Liver (tissue), 9 donors: Measurements from ENCODE around the gene CDC26. TPM values are rescaled to one million over a fixed set of nuclear protein-coding genes. Genes with fewer than 3 reads are reported as not detected.
A peak's percentile ranks its signal among the peaks of the same experiment; 100 is the strongest.

ENCODE experiments used
- DNase-seq: peaks from one replicate; pipeline ENCODE4 v3.0.0-alpha.2; 2017; ENCODE audit warnings: low spot score
- H3K27ac ChIP-seq, 2 donors: one replicate each; pipeline ENCODE4 v1.7.0; 2013; ENCODE audit warnings: inconsistent platforms in 2 of 2, low read length in 2 of 2, control low read depth in 1 of 2, low read depth in 1 of 2, mild to moderate bottlenecking in 1 of 2
- H3K27me3 ChIP-seq, 4 donors: one replicate each; pipeline versions ENCODE4 v1.6.1 to v1.7.0; 2013; ENCODE audit warnings: low read length in 3 of 4, inconsistent platforms in 1 of 4, mild to moderate bottlenecking in 1 of 4, moderate library complexity in 1 of 4; ENCODE audit not compliant: control insufficient read depth in 4 of 4, insufficient read depth in 4 of 4
- H3K36me3 ChIP-seq, 4 donors: one replicate each; pipeline versions ENCODE4 v1.6.1 to v1.7.0; 2013; ENCODE audit warnings: low read length in 3 of 4, mild to moderate bottlenecking in 3 of 4, low read depth in 1 of 4, moderate library complexity in 1 of 4; ENCODE audit not compliant: control insufficient read depth in 4 of 4, insufficient read depth in 3 of 4
- H3K4me1 ChIP-seq, 4 donors: one replicate each; pipeline versions ENCODE4 v1.6.1 to v1.7.0; 2013; ENCODE audit warnings: low read length in 3 of 4, mild to moderate bottlenecking in 3 of 4, moderate library complexity in 1 of 4; ENCODE audit not compliant: control insufficient read depth in 4 of 4, insufficient read depth in 4 of 4
- H3K4me3 ChIP-seq, 3 donors: one replicate each; pipeline versions ENCODE4 v1.6.1 to v1.7.0; 2013; ENCODE audit warnings: low read length in 3 of 3, control low read depth in 1 of 3, low read depth in 1 of 3, mild to moderate bottlenecking in 1 of 3
- H3K9ac ChIP-seq, 2 donors: one replicate each; pipeline ENCODE4 v1.7.0; 2013; ENCODE audit warnings: low read length in 2 of 2, mild to moderate bottlenecking in 2 of 2, moderate library complexity in 2 of 2, control low read depth in 1 of 2, low read depth in 1 of 2
- H3K9me3 ChIP-seq, 4 donors: one replicate each; pipeline versions ENCODE4 v1.6.1 to v1.7.0; 2013; ENCODE audit warnings: low read length in 3 of 4; ENCODE audit not compliant: control insufficient read depth in 4 of 4
- EGR1 ChIP-seq, 2 donors: IDR thresholded peaks; 2 replicates each; pipeline ENCODE4 v1.6.1; 2016 to 2018; ENCODE audit warnings: antibody characterized with exemption in 2 of 2, low read depth in 2 of 2
- FOXA1 ChIP-seq: IDR thresholded peaks from 2 replicates; pipeline ENCODE4 v1.6.1; 2016; ENCODE audit warnings: antibody characterized with exemption
- FOXA2 ChIP-seq: IDR thresholded peaks from 2 replicates; pipeline ENCODE4 v1.6.1; 2016; ENCODE audit warnings: antibody characterized with exemption
- GABPA ChIP-seq, 2 donors: IDR thresholded peaks in 1 of 2; conservative IDR thresholded peaks in 1 of 2; 2 replicates each; pipeline ENCODE4 v1.6.1; 2016; ENCODE audit warnings: antibody characterized with exemption in 2 of 2, mild to moderate bottlenecking in 1 of 2, moderate library complexity in 1 of 2
- HNF4A ChIP-seq, 2 donors: conservative IDR thresholded peaks; 2 replicates each; pipeline ENCODE4 v1.6.1; 2016; ENCODE audit warnings: antibody characterized with exemption in 2 of 2, mild to moderate bottlenecking in 2 of 2
- HNF4G ChIP-seq: IDR thresholded peaks from 2 replicates; pipeline ENCODE4 v1.6.1; 2016; ENCODE audit warnings: antibody characterized with exemption
- JUND ChIP-seq, 2 donors: IDR thresholded peaks; 2 replicates each; pipeline ENCODE4 v1.6.1; 2016; ENCODE audit warnings: antibody characterized with exemption in 2 of 2
- NR2F2 ChIP-seq: IDR thresholded peaks from 2 replicates; pipeline ENCODE4 v1.6.1; 2016; ENCODE audit warnings: antibody characterized with exemption
- RAD21 ChIP-seq, 2 donors: IDR thresholded peaks; 2 replicates each; pipeline ENCODE4 v1.6.1; 2016; ENCODE audit warnings: antibody characterized with exemption in 2 of 2, mild to moderate bottlenecking in 2 of 2
- RXRA ChIP-seq, 2 donors: IDR thresholded peaks; 2 replicates each; pipeline ENCODE4 v1.6.1; 2017 to 2018; ENCODE audit warnings: antibody characterized with exemption in 2 of 2, mild to moderate bottlenecking in 1 of 2
- SP1 ChIP-seq: IDR thresholded peaks from 2 replicates; pipeline ENCODE4 v1.6.1; 2018; ENCODE audit warnings: antibody characterized with exemption, mild to moderate bottlenecking
- TAF1 ChIP-seq: conservative IDR thresholded peaks from 2 replicates; pipeline ENCODE4 v1.6.1; 2016; ENCODE audit warnings: antibody characterized with exemption, mild to moderate bottlenecking
- YY1 ChIP-seq: IDR thresholded peaks from 2 replicates; pipeline ENCODE4 v1.6.1; 2016; ENCODE audit warnings: antibody characterized with exemption, mild to moderate bottlenecking
- WGBS: extraction: QIAGEN DNeasy Blood & Tissue Kit; methylation state at CpG from one replicate; pipeline ENCODE4 v1.1.7; 2013; 5-methylcytosine and 5-hydroxymethylcytosine counted together
- polyA plus RNA-seq, 2 donors: library from polyadenylated mRNA; stranded (reverse) in 1 of 2; unstranded in 1 of 2; fragments of 200-250 nt in 1 of 2; fragments of >200 nt in 1 of 2; fragmentation: Nextera tagmentation in 1 of 2; extraction: Ambion mirVana in 1 of 2; gene quantifications; one replicate each; pipeline versions ENCODE4 v1.2.1 to v1.2.3, GENCODE V29; 2013 to 2015
- total RNA-seq, 2 donors: library from RNA; depleted of rRNA; stranded (reverse); fragments of >200 nt; gene quantifications; one replicate each; pipeline ENCODE4 v1.2.3, GENCODE V29; 2014
- TF ChIP-seq, protein P1 (sequence below): IDR thresholded peaks from 2 replicates; pipeline ENCODE4 v1.6.1; 2016; ENCODE audit warnings: antibody characterized with exemption
- TF ChIP-seq, protein P2 (sequence below): IDR thresholded peaks from 2 replicates; pipeline ENCODE4 v1.6.1; 2016; ENCODE audit warnings: antibody characterized with exemption
- TF ChIP-seq, protein P3 (sequence below): IDR thresholded peaks from 2 replicates; pipeline ENCODE4 v1.6.1; 2016; ENCODE audit warnings: antibody characterized with exemption
- TF ChIP-seq, protein P4 (sequence below): fragments of 150-350 bp; IDR thresholded peaks from 2 replicates; pipeline ENCODE4 v1.5.1; 2017; ENCODE audit warnings: improper control_type of control experiment, low read depth, low read length; ENCODE audit not compliant: missing input control
- TF ChIP-seq, protein P5 (sequence below): IDR thresholded peaks from 2 replicates; pipeline ENCODE4 v1.6.1; 2016; ENCODE audit warnings: antibody characterized with exemption, mild to moderate bottlenecking
- donor health status: healthy.
- donor health status: healthy.
- donor health status: healthy.
- donor health status: healthy.
- donor health status: healthy.

CDC26 gene
- total and polyA plus RNA-seq, 4 donors: 12.5 to 38.9 (median 21.3) TPM

DNA sequence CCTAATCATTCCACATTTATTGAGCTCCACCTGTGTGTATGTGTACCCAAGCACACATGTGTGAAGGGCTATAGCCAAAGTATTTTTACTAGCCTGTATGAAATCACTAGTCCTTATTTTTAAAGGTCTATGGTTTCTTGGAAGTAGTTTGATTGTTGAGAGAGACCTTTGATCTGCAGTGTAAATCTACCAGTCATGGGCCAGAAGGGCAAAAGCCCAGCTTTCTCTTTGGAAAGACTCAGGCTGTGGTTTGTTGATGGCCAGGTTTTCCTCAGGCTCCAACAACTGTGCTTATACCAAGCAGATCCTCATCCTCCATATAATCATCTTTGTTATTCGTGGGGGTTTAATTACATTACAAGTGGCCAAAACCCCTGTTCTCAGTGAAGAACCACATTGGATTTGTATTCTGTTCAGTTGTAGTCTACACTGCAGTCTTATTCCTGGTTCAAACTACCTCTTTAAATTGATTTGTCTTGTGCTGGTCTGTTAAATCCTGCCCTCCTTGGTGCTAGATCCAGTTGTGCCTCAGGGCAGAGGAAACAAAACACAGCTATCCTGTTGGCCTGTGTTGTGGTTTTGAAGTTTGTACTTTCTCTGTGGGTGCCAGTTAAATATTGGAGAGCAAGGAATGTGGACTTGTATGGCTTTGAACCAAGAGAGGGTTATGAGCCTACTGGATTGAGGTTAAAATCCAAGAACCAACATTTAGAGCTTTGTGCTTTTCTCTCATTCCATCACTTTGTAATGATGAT lies 13.3 kb downstream of the CDC26 start:
- Histone ChIP-seq H3K27ac (peak overlapping the region; percentile 38 to 73), H3K4me1 (peaks cover 1 to 39% (median 29%) of the 10 kb centered on the region in 4 donors), H3K9me3 (no peaks in the 10 kb centered on the region), H3K36me3 (peaks cover 0 to 25% (median 16%) of the 10 kb centered on the region in 4 donors), H3K27me3 (no peaks in the 10 kb centered on the region), H3K9ac (no peak overlapping the region), H3K4me3 (no peak overlapping the region)
- 48% methylated on average over 1 of the region's 1 CpG for WGBS
- DNase-seq: no peak
- peak in 1 of 2 donors; percentile 48 for TF ChIP-seq RAD21 (IDR thresholded peaks at IDR 0.05)
- TF ChIP-seq, protein P1, sequence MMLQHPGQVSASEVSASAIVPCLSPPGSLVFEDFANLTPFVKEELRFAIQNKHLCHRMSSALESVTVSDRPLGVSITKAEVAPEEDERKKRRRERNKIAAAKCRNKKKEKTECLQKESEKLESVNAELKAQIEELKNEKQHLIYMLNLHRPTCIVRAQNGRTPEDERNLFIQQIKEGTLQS: no peak
- no peak for TF ChIP-seq NR2F2
- TF ChIP-seq, protein P2, sequence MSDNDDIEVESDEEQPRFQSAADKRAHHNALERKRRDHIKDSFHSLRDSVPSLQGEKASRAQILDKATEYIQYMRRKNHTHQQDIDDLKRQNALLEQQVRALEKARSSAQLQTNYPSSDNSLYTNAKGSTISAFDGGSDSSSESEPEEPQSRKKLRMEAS: peak; percentile 24
- TF ChIP-seq RXRA (IDR thresholded peaks at IDR 0.05): peak; percentile 39
- peak; percentile 48 for TF ChIP-seq HNF4G
- peak; percentile 75 for TF ChIP-seq SP1
- peak; percentile 78 to 87 for TF ChIP-seq HNF4A (conservative IDR thresholded peaks at IDR 0.05)
- TF ChIP-seq, protein P3, sequence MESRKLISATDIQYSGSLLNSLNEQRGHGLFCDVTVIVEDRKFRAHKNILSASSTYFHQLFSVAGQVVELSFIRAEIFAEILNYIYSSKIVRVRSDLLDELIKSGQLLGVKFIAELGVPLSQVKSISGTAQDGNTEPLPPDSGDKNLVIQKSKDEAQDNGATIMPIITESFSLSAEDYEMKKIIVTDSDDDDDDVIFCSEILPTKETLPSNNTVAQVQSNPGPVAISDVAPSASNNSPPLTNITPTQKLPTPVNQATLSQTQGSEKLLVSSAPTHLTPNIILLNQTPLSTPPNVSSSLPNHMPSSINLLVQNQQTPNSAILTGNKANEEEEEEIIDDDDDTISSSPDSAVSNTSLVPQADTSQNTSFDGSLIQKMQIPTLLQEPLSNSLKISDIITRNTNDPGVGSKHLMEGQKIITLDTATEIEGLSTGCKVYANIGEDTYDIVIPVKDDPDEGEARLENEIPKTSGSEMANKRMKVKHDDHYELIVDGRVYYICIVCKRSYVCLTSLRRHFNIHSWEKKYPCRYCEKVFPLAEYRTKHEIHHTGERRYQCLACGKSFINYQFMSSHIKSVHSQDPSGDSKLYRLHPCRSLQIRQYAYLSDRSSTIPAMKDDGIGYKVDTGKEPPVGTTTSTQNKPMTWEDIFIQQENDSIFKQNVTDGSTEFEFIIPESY: no peak
- TF ChIP-seq, protein P4, sequence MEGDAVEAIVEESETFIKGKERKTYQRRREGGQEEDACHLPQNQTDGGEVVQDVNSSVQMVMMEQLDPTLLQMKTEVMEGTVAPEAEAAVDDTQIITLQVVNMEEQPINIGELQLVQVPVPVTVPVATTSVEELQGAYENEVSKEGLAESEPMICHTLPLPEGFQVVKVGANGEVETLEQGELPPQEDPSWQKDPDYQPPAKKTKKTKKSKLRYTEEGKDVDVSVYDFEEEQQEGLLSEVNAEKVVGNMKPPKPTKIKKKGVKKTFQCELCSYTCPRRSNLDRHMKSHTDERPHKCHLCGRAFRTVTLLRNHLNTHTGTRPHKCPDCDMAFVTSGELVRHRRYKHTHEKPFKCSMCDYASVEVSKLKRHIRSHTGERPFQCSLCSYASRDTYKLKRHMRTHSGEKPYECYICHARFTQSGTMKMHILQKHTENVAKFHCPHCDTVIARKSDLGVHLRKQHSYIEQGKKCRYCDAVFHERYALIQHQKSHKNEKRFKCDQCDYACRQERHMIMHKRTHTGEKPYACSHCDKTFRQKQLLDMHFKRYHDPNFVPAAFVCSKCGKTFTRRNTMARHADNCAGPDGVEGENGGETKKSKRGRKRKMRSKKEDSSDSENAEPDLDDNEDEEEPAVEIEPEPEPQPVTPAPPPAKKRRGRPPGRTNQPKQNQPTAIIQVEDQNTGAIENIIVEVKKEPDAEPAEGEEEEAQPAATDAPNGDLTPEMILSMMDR: no peak
- TF ChIP-seq GABPA (IDR thresholded peaks at IDR 0.05 in 1 of 2, conservative IDR thresholded peaks at IDR 0.05 in 1 of 2): no peak
- TF ChIP-seq FOXA2: no peak
- no peak for TF ChIP-seq FOXA1
- TF ChIP-seq, protein P5, sequence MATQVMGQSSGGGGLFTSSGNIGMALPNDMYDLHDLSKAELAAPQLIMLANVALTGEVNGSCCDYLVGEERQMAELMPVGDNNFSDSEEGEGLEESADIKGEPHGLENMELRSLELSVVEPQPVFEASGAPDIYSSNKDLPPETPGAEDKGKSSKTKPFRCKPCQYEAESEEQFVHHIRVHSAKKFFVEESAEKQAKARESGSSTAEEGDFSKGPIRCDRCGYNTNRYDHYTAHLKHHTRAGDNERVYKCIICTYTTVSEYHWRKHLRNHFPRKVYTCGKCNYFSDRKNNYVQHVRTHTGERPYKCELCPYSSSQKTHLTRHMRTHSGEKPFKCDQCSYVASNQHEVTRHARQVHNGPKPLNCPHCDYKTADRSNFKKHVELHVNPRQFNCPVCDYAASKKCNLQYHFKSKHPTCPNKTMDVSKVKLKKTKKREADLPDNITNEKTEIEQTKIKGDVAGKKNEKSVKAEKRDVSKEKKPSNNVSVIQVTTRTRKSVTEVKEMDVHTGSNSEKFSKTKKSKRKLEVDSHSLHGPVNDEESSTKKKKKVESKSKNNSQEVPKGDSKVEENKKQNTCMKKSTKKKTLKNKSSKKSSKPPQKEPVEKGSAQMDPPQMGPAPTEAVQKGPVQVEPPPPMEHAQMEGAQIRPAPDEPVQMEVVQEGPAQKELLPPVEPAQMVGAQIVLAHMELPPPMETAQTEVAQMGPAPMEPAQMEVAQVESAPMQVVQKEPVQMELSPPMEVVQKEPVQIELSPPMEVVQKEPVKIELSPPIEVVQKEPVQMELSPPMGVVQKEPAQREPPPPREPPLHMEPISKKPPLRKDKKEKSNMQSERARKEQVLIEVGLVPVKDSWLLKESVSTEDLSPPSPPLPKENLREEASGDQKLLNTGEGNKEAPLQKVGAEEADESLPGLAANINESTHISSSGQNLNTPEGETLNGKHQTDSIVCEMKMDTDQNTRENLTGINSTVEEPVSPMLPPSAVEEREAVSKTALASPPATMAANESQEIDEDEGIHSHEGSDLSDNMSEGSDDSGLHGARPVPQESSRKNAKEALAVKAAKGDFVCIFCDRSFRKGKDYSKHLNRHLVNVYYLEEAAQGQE: no peak
- TF ChIP-seq JUND (IDR thresholded peaks at IDR 0.05): peak; percentile 35 to 48
- peak; percentile 48 for TF ChIP-seq YY1
- peak; percentile 74 for TF ChIP-seq TAF1
- TF ChIP-seq EGR1 (IDR thresholded peaks at IDR 0.05; ENCODE audit: low read depth in 2 of 2): no peak
